ENCODE results near the gene KRT40.

KRT40 gene

DNA sequence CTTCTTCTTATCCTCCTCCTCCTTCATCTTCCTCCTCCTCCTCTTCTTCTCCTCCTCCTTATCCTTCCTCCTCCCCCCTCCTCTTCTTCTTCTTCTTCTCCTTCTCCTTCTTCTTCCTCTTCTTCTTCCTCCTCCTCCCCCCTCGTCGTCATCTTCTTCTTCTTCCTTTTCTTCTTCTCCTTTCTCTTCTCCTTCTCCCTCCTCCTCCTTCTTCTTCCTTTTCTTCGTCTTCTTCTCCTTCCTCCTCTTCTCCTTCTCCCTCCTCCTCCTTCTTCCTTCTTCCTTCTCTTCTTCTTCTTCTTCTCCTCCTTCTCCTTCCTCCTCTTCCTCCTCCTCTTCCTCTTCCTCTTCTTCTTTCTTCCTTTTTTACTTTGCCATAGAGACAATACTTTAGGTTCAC lies 41.6 kb downstream of the KRT40 start:
- TF ChIP-seq, protein P1, sequence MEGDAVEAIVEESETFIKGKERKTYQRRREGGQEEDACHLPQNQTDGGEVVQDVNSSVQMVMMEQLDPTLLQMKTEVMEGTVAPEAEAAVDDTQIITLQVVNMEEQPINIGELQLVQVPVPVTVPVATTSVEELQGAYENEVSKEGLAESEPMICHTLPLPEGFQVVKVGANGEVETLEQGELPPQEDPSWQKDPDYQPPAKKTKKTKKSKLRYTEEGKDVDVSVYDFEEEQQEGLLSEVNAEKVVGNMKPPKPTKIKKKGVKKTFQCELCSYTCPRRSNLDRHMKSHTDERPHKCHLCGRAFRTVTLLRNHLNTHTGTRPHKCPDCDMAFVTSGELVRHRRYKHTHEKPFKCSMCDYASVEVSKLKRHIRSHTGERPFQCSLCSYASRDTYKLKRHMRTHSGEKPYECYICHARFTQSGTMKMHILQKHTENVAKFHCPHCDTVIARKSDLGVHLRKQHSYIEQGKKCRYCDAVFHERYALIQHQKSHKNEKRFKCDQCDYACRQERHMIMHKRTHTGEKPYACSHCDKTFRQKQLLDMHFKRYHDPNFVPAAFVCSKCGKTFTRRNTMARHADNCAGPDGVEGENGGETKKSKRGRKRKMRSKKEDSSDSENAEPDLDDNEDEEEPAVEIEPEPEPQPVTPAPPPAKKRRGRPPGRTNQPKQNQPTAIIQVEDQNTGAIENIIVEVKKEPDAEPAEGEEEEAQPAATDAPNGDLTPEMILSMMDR (IDR thresholded peaks at IDR 0.05; ENCODE audit: low read depth, low read length, missing control alignments): no peak
- H3K4me3 ChIP-seq (ENCODE audit: low read depth, low read length): no peak overlapping the region
- in situ Hi-C loops (cut with HindIII; ENCODE audit: low sequenced_read_pairs): no loop called here
- no peak for DNase-seq (ENCODE audit: low read depth)

DNA sequence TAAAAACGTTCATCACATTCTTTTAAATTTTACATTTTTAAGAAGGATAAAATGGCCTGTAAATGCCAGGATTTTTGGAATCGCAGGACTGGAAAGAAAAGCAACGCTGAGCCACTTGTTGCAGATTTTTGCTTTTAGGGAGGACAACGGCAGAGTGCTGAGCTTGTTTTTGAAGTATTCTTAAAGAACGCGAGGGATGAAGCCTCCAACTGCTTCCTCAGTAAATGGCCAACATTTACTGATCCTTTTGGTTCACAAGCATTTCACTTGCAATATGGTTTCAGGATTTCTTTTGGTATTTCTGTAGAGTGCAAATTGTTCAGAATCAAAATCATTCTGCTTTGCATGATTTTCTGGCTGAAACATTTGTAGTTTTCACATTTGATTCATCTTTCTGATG lies 43.9 kb downstream of the KRT40 start:
- H3K4me3 ChIP-seq (ENCODE audit: low read depth, low read length): no peak overlapping the region
- DNase-seq (ENCODE audit: low read depth): no peak
- TF ChIP-seq, protein P1 (IDR thresholded peaks at IDR 0.05; ENCODE audit: low read depth, low read length, missing control alignments): no peak
- in situ Hi-C loops (cut with HindIII; ENCODE audit: low sequenced_read_pairs): no loop called here

DNA sequence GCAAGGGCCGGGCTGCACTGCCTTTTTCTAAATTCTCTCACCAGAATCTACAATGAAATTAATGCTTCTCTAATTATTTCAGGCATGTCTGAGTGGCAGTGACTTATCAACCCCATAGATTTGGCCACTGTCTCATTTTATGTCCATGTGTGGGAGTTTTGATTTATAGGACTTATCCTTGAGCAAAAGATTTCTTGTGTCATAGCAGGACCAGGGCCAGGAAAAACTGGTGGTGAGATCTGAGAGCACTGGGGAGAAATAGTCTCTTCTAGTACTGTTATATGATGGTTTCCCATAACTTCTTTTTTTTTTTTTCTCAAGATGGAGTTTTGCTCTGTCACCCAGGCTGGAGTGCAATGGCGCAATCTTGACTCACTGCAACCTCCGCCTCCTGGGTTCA lies 45.1 kb downstream of the KRT40 start:
- TF ChIP-seq, protein P1 (IDR thresholded peaks at IDR 0.05; ENCODE audit: low read depth, low read length, missing control alignments): no peak
- DNase-seq (ENCODE audit: low read depth): no peak
- no peak overlapping the region for H3K4me3 ChIP-seq (ENCODE audit: low read depth, low read length)
- in situ Hi-C loops (cut with HindIII; ENCODE audit: low sequenced_read_pairs): no loop called here

DNA sequence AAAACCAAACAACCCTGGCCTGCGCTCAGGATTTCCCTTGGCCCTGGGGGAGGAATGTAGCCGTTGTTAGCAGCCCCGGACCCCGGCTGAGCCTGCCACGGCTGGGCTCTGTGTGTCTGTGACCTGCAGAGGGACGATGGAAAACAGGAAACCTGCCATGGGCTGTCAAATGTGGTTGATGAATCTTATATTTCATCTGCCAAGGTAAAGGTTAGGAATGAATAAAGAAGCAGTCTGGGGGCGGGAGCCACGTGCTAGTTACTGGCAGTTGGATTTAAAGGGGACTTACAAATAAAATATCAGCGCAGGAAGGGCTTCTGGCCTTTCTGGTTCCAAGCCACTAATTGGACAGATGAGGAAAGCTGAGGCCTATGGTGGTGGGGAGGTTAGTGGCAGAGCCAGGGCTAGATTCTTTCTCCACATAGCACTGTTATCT lies 46.7 kb downstream of the KRT40 start, which contains the start of gene KRT23:
Gene KRT23, minus strand, starts transcription at position 263 of the 436 bp plus-strand sequence. CDS start 1,043 bp downstream, outside the sequence.
- DNase-seq (ENCODE audit: low read depth): no peak
- H3K4me3 ChIP-seq (ENCODE audit: low read depth, low read length): no peak within 1 kb of the TSS
- in situ Hi-C loops (cut with HindIII; ENCODE audit: low sequenced_read_pairs): no loop called here
- TF ChIP-seq, protein P1 (IDR thresholded peaks at IDR 0.05; ENCODE audit: low read depth, low read length, missing control alignments): no peak

DNA sequence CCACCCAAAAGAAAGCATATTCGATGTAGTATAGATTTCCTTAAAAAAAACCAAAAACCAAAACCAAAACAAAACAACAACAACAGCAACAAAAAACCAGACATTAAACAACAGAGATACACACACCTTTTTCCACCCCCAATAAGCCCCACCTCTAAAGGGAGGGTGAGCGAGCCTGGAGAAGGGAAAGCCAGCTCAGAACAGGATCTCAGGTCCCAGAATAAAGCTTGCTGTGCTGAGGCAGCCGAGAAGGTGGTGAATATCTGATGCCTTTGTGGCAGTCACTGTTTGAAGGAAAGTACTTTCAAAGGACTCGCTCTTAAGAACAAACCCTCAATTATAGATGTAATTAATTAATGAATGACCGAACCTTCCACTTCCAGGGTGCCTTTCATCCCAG lies 47.1 kb downstream of the KRT40 start:
- in situ Hi-C loops (cut with HindIII; ENCODE audit: low sequenced_read_pairs): no loop called here
- TF ChIP-seq, protein P1 (IDR thresholded peaks at IDR 0.05; ENCODE audit: low read depth, low read length, missing control alignments): no peak
- H3K4me3 ChIP-seq (ENCODE audit: low read depth, low read length): no peak overlapping the region
- DNase-seq (ENCODE audit: low read depth): no peak

DNA sequence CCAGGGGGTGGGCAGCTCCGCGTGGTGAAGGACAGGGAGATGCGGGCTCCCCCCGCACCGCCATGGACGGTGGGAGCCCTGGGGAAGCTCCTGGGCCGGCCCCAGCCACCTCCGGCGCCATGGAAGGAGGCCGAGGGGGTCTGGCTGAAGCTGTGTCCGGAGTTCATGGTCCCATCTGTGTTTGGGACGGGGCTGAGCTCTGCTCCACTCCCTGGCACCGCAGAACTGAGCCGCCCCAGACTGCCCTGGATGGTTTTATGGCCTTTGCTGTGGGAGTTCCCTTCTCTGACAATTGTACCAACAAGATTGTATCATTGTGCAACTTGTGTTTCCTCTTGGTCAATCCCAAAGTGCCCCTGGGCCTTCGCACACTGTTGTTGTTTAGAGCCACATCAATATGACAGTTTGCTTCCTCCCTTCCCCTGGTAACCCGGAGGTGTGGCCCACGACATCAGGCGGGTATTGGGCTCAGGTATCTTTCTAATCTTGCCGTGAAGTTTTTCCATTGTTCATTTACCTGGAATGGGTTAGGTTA lies 47.6 kb downstream of the KRT40 start:
- in situ Hi-C loops (cut with HindIII; ENCODE audit: low sequenced_read_pairs): no loop called here
- TF ChIP-seq, protein P1 (IDR thresholded peaks at IDR 0.05; ENCODE audit: low read depth, low read length, missing control alignments): no peak
- no peak for DNase-seq (ENCODE audit: low read depth)
- H3K4me3 ChIP-seq (ENCODE audit: low read depth, low read length): no peak overlapping the region
